DOHH2 (cell line): ENCODE data around the gene BEST2.
"Not testable (repeated sequence)": the region's sequence is repeated elsewhere in the genome, so short reads cannot be mapped to it uniquely, and the experiment has no call there.

ENCODE experiments used
- EZH2phosphoT487 ChIP-seq: fragments of 200-600 bp; sonication (generic); IDR thresholded peaks from 2 replicates; pipeline ENCODE4 v1.6.1; 2017; ENCODE audit warnings: borderline replicate concordance, mild to moderate bottlenecking, antibody characterized with exemption, low read length, moderate library complexity, mixed read lengths
- TF ChIP-seq, protein P1 (sequence below): fragments of 200-600 bp; sonication (generic); IDR thresholded peaks from one replicate; pipeline ENCODE4 v1.5.1; 2014; ENCODE audit warnings: antibody characterized with exemption, mild to moderate bottlenecking, low read depth, low read length; ENCODE audit not compliant: poor library complexity, severe bottlenecking

DNA sequence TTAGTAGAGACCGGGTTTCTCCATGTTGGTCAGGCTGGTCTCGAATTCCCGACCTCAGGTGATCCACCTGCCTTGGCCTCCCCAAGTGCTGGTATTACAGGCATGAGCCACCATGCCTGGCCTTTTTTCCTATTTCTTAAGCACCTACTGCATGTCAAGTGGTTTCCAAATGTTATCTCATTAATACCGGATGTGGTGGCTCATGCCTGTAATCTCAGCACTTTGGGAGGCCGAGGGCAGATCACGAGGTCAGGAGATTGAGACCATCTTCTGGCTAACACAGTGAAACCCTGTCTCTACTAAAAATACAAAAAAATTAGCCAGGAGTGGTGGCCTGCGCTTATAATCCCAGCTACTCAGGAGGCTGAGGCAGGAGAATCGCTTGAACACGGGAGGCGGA is 26.0 kb upstream of the BEST2 start:
- TF ChIP-seq, protein P1, sequence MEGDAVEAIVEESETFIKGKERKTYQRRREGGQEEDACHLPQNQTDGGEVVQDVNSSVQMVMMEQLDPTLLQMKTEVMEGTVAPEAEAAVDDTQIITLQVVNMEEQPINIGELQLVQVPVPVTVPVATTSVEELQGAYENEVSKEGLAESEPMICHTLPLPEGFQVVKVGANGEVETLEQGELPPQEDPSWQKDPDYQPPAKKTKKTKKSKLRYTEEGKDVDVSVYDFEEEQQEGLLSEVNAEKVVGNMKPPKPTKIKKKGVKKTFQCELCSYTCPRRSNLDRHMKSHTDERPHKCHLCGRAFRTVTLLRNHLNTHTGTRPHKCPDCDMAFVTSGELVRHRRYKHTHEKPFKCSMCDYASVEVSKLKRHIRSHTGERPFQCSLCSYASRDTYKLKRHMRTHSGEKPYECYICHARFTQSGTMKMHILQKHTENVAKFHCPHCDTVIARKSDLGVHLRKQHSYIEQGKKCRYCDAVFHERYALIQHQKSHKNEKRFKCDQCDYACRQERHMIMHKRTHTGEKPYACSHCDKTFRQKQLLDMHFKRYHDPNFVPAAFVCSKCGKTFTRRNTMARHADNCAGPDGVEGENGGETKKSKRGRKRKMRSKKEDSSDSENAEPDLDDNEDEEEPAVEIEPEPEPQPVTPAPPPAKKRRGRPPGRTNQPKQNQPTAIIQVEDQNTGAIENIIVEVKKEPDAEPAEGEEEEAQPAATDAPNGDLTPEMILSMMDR, result not testable (repeated sequence)
- TF ChIP-seq EZH2phosphoT487, result not testable (repeated sequence)
